ENCODE results near the gene KCNC1. TPM values are rescaled to one million over a fixed set of nuclear protein-coding genes. Genes with fewer than 3 reads are reported as not detected.

The KCNC1 gene
- total RNA-seq, 1 donor from 2014 or later: not detected

GRCh38 chr11:17813391-17814059 is 78.9 kb downstream of the KCNC1 start:
- Mint-ChIP-seq H3K4me1 (ENCODE audit: unreplicated experiment) (peaks cover 56% of the 10 kb centered on the region), H3K9me3 (ENCODE audit: unreplicated experiment) (no peaks in the 10 kb centered on the region), H3K4me3 (ENCODE audit: unreplicated experiment) (no peak overlapping the region), H3K36me3 (ENCODE audit: low read depth, unreplicated experiment) (no peaks in the 10 kb centered on the region), H3K27ac (ENCODE audit: unreplicated experiment) (peak overlapping the region; percentile 46), H3K27me3 (ENCODE audit: unreplicated experiment) (peaks cover 10% of the 10 kb centered on the region)
- no peak for TF ChIP-seq CTCF (IDR thresholded peaks at IDR 0.05; ENCODE audit: unreplicated experiment)
- no peak for DNase-seq (ENCODE audit: low spot score)

- no peak for TF ChIP-seq CTCF (IDR thresholded peaks at IDR 0.05; ENCODE audit: unreplicated experiment)
- Mint-ChIP-seq H3K27me3 (ENCODE audit: unreplicated experiment) (peaks cover 7% of the 10 kb centered on the region), H3K36me3 (ENCODE audit: low read depth, unreplicated experiment) (no peaks in the 10 kb centered on the region), H3K27ac (ENCODE audit: unreplicated experiment) (no peak overlapping the region), H3K4me1 (ENCODE audit: unreplicated experiment) (peaks cover 53% of the 10 kb centered on the region), H3K9me3 (ENCODE audit: unreplicated experiment) (no peaks in the 10 kb centered on the region), H3K4me3 (ENCODE audit: unreplicated experiment) (no peak overlapping the region)
- DNase-seq (ENCODE audit: low spot score): no peak
These were observed 80.0 kb downstream of the KCNC1 start for GRCh38 chr11:17814546-17814945.

- no peak overlapping the region for H3K4me3 Mint-ChIP-seq (ENCODE audit: unreplicated experiment)
- TF ChIP-seq CTCF (IDR thresholded peaks at IDR 0.05; ENCODE audit: unreplicated experiment): no peak
- no peak overlapping the region for H3K27ac Mint-ChIP-seq (ENCODE audit: unreplicated experiment)
- no peak for DNase-seq (ENCODE audit: low spot score)
- peaks cover 39% of the 10 kb centered on the region for H3K4me1 Mint-ChIP-seq (ENCODE audit: unreplicated experiment)
- no peaks in the 10 kb centered on the region for H3K36me3 Mint-ChIP-seq (ENCODE audit: low read depth, unreplicated experiment)
- H3K9me3 Mint-ChIP-seq (ENCODE audit: unreplicated experiment): no peaks in the 10 kb centered on the region
- peaks cover 5% of the 10 kb centered on the region for H3K27me3 Mint-ChIP-seq (ENCODE audit: unreplicated experiment)
These were observed 81.8 kb downstream of the KCNC1 start for GRCh38 chr11:17816232-17816931.

- H3K36me3 Mint-ChIP-seq (ENCODE audit: low read depth, unreplicated experiment): no peaks in the 10 kb centered on the region
- no peak overlapping the region for H3K4me3 Mint-ChIP-seq (ENCODE audit: unreplicated experiment)
- no peaks in the 10 kb centered on the region for H3K27me3 Mint-ChIP-seq (ENCODE audit: unreplicated experiment)
- no peak overlapping the region for H3K27ac Mint-ChIP-seq (ENCODE audit: unreplicated experiment)
- no peak for DNase-seq (ENCODE audit: low spot score)
- TF ChIP-seq CTCF (IDR thresholded peaks at IDR 0.05; ENCODE audit: unreplicated experiment): no peak
- H3K4me1 Mint-ChIP-seq (ENCODE audit: unreplicated experiment): peaks cover under 1% of the 10 kb centered on the region
- no peaks in the 10 kb centered on the region for H3K9me3 Mint-ChIP-seq (ENCODE audit: unreplicated experiment)
These were observed 87.2 kb downstream of the KCNC1 start for GRCh38 chr11:17821648-17822400.

All from endothelial cell (in vitro differentiated cells).